ENCODE data around the gene BRD3OS.

Gene BRD3OS

GRCh38 chr9:134035041-134036039 lies 10.1 kb downstream of the BRD3OS start:
- no peak for DNase-seq

GRCh38 chr9:134036130-134036529 lies 10.8 kb downstream of the BRD3OS start:
- no peak for DNase-seq

GRCh38 chr9:134037641-134038040 lies 12.4 kb downstream of the BRD3OS start:
- no peak for DNase-seq

GRCh38 chr9:134039386-134040175 lies 14.3 kb downstream of the BRD3OS start:
- no peak for DNase-seq

- no peak for DNase-seq
Observed at GRCh38 chr9:134040176-134040565, 14.9 kb downstream of the BRD3OS start.

- DNase-seq = no peak
Observed at GRCh38 chr9:134040781-134041648, 15.7 kb downstream of the BRD3OS start.

GRCh38 chr9:134041649-134041962 lies 16.3 kb downstream of the BRD3OS start:
- DNase-seq = no peak

GRCh38 chr9:134043531-134043988 lies 18.3 kb downstream of the BRD3OS start:
- DNase-seq = no peak

GRCh38 chr9:134044944-134045343 lies 19.7 kb downstream of the BRD3OS start:
- DNase-seq = no peak

- DNase-seq = no peak
Observed at GRCh38 chr9:134045841-134046544, 20.7 kb downstream of the BRD3OS start.

GRCh38 chr9:134046894-134047681 lies 21.8 kb downstream of the BRD3OS start:
- no peak for DNase-seq

GRCh38 chr9:134047868-134048581 lies 22.7 kb downstream of the BRD3OS start:
- DNase-seq = no peak

- no peak for DNase-seq
Observed at GRCh38 chr9:134048582-134048968, 23.3 kb downstream of the BRD3OS start.

- no peak for DNase-seq
Observed at GRCh38 chr9:134049236-134049635, 24.0 kb downstream of the BRD3OS start.

- no peak for DNase-seq
Observed at GRCh38 chr9:134049772-134050588, 24.7 kb downstream of the BRD3OS start.

- DNase-seq = no peak
Observed at GRCh38 chr9:134050726-134051125, 25.4 kb downstream of the BRD3OS start.

- no peak for DNase-seq
Observed at GRCh38 chr9:134051319-134051718, 26.0 kb downstream of the BRD3OS start.

GRCh38 chr9:134052491-134052890 lies 27.2 kb downstream of the BRD3OS start:
- DNase-seq = no peak

GRCh38 chr9:134052941-134053340 lies 27.7 kb downstream of the BRD3OS start:
- no peak for DNase-seq

GRCh38 chr9:134053401-134053871 lies 28.2 kb downstream of the BRD3OS start:
- DNase-seq = no peak
